ENCODE results near the gene CRB3. TPM values are rescaled to one million over a fixed set of nuclear protein-coding genes. Genes with fewer than 3 reads are reported as not detected.
"Not testable (repeated sequence)": the region's sequence is repeated elsewhere in the genome, so short reads cannot be mapped to it uniquely, and the experiment has no call there.

CRB3 gene
- total RNA-seq, 4 donors from 2014 or later = 21.5 to 245 (median 190) TPM

DNA sequence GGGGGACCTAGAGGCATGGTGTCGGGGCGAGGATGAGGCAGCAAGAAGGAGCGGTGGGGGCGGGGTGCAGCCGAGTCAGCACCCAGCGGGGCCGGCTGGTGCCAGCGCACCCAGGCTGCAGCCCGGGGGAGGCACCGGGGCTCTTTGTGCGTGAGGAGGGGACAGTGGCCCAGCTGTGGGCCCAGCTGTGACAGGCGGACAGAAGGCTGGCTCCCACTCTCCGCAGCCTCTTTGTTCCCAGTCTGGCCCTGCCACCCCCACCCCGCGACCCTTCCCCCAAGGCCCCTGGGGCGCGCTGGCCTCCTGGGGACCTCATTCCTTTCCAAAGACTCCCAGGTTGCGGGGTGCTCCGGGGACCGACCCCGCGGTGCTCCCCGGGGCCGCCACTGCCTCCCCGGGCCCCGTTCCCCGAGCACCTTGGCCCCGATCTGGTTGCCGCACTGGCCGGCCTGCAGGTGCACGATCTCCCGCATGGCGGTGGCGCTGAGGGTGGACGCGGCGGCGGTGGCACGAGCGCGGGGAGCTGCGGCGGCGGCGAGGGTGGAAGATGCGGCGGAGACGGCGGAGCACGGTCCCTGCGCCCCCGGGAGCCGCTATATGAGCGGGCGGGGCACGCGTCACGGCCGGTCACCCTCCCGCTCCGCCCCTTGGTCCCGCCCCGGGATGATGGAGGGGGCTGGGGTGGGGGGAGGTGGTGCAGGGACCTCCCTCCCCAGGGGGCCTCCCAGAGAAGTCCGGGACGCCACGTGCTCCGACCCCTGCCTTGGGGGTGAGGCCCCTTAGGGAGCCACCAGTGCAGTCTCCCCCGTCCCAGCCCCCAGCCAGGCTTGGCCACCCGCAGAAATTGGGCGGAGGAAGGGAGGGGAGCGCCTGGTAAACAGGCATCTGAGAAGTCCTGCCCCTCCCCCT, 37.9 kb downstream of the CRB3 start, which contains the start of gene TUBB4A:
TSS of gene TUBB4A (minus strand) at position 570 of the 909 bp plus-strand sequence. CDS start at position 473, 97 bp downstream.
- TF ChIP-seq, protein P1, sequence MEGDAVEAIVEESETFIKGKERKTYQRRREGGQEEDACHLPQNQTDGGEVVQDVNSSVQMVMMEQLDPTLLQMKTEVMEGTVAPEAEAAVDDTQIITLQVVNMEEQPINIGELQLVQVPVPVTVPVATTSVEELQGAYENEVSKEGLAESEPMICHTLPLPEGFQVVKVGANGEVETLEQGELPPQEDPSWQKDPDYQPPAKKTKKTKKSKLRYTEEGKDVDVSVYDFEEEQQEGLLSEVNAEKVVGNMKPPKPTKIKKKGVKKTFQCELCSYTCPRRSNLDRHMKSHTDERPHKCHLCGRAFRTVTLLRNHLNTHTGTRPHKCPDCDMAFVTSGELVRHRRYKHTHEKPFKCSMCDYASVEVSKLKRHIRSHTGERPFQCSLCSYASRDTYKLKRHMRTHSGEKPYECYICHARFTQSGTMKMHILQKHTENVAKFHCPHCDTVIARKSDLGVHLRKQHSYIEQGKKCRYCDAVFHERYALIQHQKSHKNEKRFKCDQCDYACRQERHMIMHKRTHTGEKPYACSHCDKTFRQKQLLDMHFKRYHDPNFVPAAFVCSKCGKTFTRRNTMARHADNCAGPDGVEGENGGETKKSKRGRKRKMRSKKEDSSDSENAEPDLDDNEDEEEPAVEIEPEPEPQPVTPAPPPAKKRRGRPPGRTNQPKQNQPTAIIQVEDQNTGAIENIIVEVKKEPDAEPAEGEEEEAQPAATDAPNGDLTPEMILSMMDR (IDR thresholded peaks at IDR 0.05) = no peak
- no peak for TF ChIP-seq POLR2A (IDR thresholded peaks at IDR 0.05)

DNA sequence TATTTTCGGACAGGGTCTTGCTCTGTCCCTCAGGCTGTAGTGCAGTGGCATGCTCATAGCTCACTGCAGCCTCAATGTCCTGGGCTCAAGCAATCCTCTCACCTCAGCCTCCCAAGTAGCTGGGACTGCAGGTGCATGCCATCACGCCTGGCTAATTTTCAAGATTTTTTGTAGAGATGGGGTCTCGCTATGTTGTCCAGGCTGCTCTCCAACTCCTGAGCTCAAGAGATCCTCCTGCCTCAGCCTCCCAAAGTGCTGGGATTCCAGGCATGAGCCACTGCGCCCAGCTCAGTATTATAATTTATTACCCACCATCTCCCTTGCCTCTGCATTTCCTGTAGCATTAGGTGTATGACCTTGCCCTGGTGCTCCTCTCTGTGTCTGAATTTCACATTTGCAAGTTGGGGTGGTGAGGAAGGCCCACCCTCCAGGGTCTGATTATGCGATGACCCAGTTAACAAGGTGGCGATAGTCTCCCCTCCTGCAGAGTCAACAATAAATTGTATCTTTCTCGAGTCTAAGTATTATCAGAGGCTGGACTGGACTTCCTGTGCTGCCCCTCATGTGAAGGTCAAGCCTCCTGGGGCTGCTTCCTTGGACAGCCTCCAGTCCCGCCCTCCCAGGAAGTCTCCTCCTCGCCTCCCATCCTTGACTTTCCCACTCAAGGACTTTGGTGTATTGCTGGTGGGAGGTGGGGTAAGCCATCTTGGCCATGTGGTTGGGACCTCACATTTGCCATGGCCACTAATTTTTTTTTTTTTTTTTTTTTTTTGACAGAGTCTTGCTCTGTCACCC, 39.5 kb downstream of the CRB3 start:
- Histone ChIP-seq H3K4me3 (no peak overlapping the region), H3K36me3 (no peaks in the 10 kb centered on the region), H3K27me3 (peaks cover 0 to 15% of the 10 kb centered on the region in 2 donors), H3K4me1 (peaks cover 0 to 13% (median 6%) of the 10 kb centered on the region in 4 donors), H3K9me3 (no peaks in the 10 kb centered on the region), H3K27ac (no peak overlapping the region)
- TF ChIP-seq, protein P1 (IDR thresholded peaks at IDR 0.05) = no peak
- TF ChIP-seq POLR2A (IDR thresholded peaks at IDR 0.05) = no peak
- no peak for DNase-seq

More for the DNA sequence above, 37.9 kb downstream of the CRB3 start, which contains the start of gene TUBB4A:
- Histone ChIP-seq H3K36me3 (no peaks in the 10 kb centered on the region), H3K9me3 (no peaks in the 10 kb centered on the region), H3K27me3 (peaks cover 0 to 15% of the 10 kb centered on the region in 2 donors), H3K27ac (peak within 1 kb of the TSS in 2 of 4 donors; percentile 32 to 44), H3K4me3 (peak within 1 kb of the TSS; percentile 39 to 52 (median 48)), H3K4me1 (peaks cover 0 to 13% (median 6%) of the 10 kb centered on the region in 4 donors)
- DNase-seq = peak; percentile 46 to 67 (median 57)

DNA sequence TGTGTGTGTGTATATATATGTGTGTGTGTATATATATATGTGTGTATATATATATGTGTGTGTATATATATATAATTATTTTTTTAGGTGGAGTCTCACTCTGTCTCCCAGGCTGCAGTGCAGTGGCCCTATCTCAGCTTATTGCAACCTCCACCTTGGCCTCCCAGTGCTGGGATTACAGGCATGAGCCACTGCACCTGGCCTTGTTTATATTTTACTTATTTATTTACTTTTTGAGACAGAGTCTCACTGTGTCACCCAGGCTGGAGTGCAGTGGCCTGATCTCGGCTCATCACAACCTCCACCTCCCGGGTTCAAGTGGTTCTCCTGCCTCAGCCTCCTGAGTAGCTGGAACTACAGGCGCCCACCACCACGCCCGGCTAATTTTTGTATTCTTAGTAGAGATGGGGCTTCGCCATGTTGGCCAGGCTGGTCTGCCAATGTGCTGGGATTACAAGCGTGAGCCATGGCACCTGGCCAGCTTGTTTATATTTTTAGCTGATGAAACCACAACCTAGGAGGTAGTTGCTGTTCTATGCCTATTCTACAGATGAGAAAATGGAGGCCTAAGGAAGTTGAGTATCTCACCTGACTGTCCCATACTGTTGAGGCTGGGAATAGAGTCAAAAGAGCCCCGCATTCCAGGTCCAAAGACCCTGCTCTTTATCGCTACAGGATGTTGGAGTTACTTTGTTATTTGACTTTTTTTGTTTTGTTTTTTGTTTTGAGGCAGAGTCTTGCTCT, 44.1 kb downstream of the CRB3 start:
- not testable (repeated sequence) for H3K9me3 ChIP-seq, H3K4me3 ChIP-seq, H3K27ac ChIP-seq, DNase-seq, H3K36me3 ChIP-seq, H3K4me1 ChIP-seq, H3K27me3 ChIP-seq

DNA sequence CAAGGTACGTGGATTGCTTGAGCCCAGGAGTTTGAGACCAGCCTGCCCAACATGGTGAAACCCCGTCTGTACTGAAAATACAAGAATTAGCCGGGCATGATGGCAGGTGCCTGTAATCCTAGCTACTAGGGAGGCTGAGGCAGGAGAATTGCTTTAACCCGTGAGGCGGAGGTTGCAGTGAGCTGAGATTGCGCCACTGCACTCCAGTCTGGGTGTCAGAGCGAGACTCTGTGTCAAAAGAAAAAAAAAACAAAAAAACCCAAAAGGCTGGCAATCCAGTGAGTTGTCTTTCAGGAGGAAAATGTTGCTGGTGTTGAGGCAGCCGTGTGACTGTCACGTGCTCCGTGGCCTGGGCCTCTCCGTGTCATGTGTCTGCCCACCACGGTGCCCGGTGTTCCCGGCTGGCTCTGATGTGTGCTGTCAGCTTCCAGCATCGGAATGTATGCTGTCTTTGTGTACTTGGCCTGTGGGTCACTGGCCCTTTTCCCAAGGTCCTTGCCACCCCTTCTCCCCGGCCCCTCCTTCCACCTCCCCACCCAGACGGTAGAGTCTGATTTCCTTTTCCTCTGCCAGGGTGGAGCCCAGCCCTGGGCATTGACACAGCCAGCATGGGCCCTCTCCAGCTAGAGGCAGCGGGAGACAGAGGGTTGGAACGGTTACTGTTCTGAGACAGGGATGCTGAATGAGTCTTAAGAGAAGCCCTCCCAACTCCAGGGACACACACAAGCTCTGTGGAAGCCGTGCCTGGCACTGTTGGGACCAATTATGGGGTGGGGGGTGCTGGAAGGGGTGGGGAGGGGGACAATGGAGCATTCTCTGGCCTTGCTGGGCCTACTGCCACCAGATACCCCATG, 45.3 kb downstream of the CRB3 start:
- H3K36me3 ChIP-seq = no peaks in the 10 kb centered on the region

DNA sequence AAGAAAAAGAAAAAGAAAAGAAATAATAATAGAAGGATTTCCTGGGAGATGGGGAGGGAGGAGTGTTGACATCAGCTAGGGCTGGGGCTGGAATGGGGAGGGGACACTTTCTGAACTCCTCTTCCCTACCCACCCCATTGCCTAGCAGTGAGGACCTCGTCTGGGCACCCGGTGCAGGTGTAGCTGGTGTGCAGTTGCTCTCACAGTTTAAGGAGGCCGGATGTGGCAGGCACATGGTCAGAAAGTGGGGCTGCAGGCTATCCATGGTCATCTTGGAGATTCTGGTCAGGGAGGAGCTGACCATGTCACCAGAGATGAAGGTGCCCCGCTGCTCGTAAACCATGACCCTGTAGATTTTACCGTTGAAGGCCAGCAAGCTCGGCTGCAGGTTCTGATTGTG, 46.5 kb downstream of the CRB3 start:
- TF ChIP-seq POLR2A (IDR thresholded peaks at IDR 0.05) = no peak
- TF ChIP-seq, protein P1 (IDR thresholded peaks at IDR 0.05) = no peak
- H3K4me3 ChIP-seq = no peak overlapping the region
- DNase-seq = no peak
- H3K36me3 ChIP-seq = no peaks in the 10 kb centered on the region
- H3K9me3 ChIP-seq = no peaks in the 10 kb centered on the region
- no peaks in the 10 kb centered on the region for H3K27me3 ChIP-seq
- no peaks in the 10 kb centered on the region for H3K4me1 ChIP-seq
- no peak overlapping the region for H3K27ac ChIP-seq

More for the DNA sequence above, 45.3 kb downstream of the CRB3 start:
- Histone ChIP-seq H3K4me3 (no peak overlapping the region), H3K4me1 (no peaks in the 10 kb centered on the region), H3K27me3 (no peaks in the 10 kb centered on the region), H3K9me3 (no peaks in the 10 kb centered on the region), H3K27ac (no peak overlapping the region)
- DNase-seq = no peak
- TF ChIP-seq, protein P1 (IDR thresholded peaks at IDR 0.05) = no peak
- no peak for TF ChIP-seq POLR2A (IDR thresholded peaks at IDR 0.05)
